Measurements from ENCODE around the gene ZNF555.
"Not testable (repeated sequence)": the region's sequence is repeated elsewhere in the genome, so short reads cannot be mapped to it uniquely, and the experiment has no call there.

Gene ZNF555

GRCh38 chr19:2865334-2866100, 24.2 kb downstream of the ZNF555 start:
- Histone ChIP-seq H3K27me3 (ENCODE audit: control insufficient read depth in 1 of 2, insufficient read depth in 2 of 2, low read length in 2 of 2) (no peaks in the 10 kb centered on the region), H3K36me3 (ENCODE audit: control insufficient read depth in 1 of 2, insufficient read depth in 2 of 2, low read length in 2 of 2) (no peaks in the 10 kb centered on the region)

GRCh38 chr19:2866495-2867024, 25.3 kb downstream of the ZNF555 start:
- Histone ChIP-seq H3K36me3 (ENCODE audit: control insufficient read depth in 1 of 2, insufficient read depth in 2 of 2, low read length in 2 of 2) (no peaks in the 10 kb centered on the region), H3K9me3 (ENCODE audit: control insufficient read depth in 1 of 2, low read length in 2 of 2) (no peaks in the 10 kb centered on the region), H3K27ac (ENCODE audit: low read depth, low read length) (no peak overlapping the region), H3K9ac (ENCODE audit: low read depth in 1 of 2, low read length in 2 of 2) (no peak overlapping the region), H3K4me3 (ENCODE audit: low read depth in 1 of 2, low read length in 2 of 2) (no peak overlapping the region), H3K4me1 (ENCODE audit: control insufficient read depth in 1 of 2, insufficient read depth in 2 of 2, low read length in 2 of 2) (no peaks in the 10 kb centered on the region), H3K27me3 (ENCODE audit: control insufficient read depth in 1 of 2, insufficient read depth in 2 of 2, low read length in 2 of 2) (no peaks in the 10 kb centered on the region)

More at GRCh38 chr19:2865334-2866100, 24.2 kb downstream of the ZNF555 start:
- Histone ChIP-seq H3K9ac (ENCODE audit: low read depth in 1 of 2, low read length in 2 of 2) (no peak overlapping the region), H3K4me1 (ENCODE audit: control insufficient read depth in 1 of 2, insufficient read depth in 2 of 2, low read length in 2 of 2) (no peaks in the 10 kb centered on the region), H3K27ac (ENCODE audit: low read depth, low read length) (no peak overlapping the region), H3K4me3 (ENCODE audit: low read depth in 1 of 2, low read length in 2 of 2) (no peak overlapping the region), H3K9me3 (ENCODE audit: control insufficient read depth in 1 of 2, low read length in 2 of 2) (no peaks in the 10 kb centered on the region)

DNA sequence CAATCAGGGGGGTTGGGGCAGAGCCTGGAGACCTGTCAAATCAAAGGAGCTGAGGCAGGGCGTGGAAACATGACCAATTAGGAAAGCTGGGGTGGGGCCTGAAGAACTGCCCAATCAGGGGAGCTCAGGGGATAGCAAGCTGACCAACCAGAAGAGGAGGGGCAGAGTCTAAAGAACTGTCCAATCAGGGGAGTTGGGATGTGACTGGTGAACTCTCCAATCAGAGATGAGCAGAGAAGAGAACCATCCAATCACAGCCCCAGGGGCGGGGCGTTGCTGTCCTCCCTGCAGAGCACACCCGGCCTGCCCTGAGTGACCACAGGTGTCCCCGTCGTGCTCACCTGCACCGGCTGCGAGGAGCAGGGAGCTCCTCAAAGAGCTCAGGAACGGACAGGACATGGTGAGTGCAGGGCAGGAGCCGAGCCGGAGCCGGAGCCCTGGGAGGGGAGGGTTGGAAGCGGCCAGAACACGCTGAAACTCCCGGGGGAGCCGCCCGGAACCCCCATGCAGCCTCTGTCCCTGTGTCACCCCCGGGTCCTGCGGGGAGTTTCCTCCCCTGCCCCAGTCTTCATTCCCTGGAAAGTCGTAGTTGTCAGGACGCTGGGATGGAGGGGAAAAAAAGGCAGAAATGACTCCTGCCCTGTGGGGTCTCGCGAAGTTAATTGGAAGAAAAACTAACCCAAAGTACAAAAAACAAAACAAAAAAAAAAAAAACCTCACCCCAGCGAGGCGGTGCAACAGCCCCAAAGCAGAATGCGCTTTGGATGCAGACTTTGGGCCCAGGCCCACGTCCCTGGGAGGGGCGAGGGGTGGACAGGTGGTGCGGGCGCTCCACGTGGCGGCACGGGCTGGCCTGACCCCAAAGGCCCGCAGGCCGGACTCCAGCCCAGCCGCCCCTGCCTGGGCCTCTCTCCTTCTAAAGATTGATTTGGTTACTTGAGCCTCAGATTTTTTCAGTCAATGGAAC, 26.0 kb downstream of the ZNF555 start, which contains the start of gene ZNF556:
Gene ZNF556, plus strand, starts transcription at position 311 of the 967 bp plus-strand sequence. Its CDS starts 87 bp downstream, at position 398.
- Histone ChIP-seq H3K36me3 (ENCODE audit: control insufficient read depth in 1 of 2, insufficient read depth in 2 of 2, low read length in 2 of 2) (no peaks in the 10 kb centered on the region), H3K27me3 (ENCODE audit: control insufficient read depth in 1 of 2, insufficient read depth in 2 of 2, low read length in 2 of 2) (no peaks in the 10 kb centered on the region), H3K9ac (ENCODE audit: low read depth in 1 of 2, low read length in 2 of 2) (no peak within 1 kb of the TSS), H3K27ac (ENCODE audit: low read depth, low read length) (no peak within 1 kb of the TSS), H3K4me1 (ENCODE audit: control insufficient read depth in 1 of 2, insufficient read depth in 2 of 2, low read length in 2 of 2) (no peaks in the 10 kb centered on the region), H3K9me3 (ENCODE audit: control insufficient read depth in 1 of 2, low read length in 2 of 2) (no peaks in the 10 kb centered on the region), H3K4me3 (ENCODE audit: low read depth in 1 of 2, low read length in 2 of 2) (no peak within 1 kb of the TSS)

- H3K36me3 ChIP-seq (ENCODE audit: control insufficient read depth in 1 of 2, insufficient read depth in 2 of 2, low read length in 2 of 2): no peaks in the 10 kb centered on the region
- no peaks in the 10 kb centered on the region for H3K9me3 ChIP-seq (ENCODE audit: control insufficient read depth in 1 of 2, low read length in 2 of 2)
- H3K4me3 ChIP-seq (ENCODE audit: low read depth in 1 of 2, low read length in 2 of 2): no peak overlapping the region
- no peak overlapping the region for H3K27ac ChIP-seq (ENCODE audit: low read depth, low read length)
- no peaks in the 10 kb centered on the region for H3K27me3 ChIP-seq (ENCODE audit: control insufficient read depth in 1 of 2, insufficient read depth in 2 of 2, low read length in 2 of 2)
- H3K4me1 ChIP-seq (ENCODE audit: control insufficient read depth in 1 of 2, insufficient read depth in 2 of 2, low read length in 2 of 2): no peaks in the 10 kb centered on the region
- H3K9ac ChIP-seq (ENCODE audit: low read depth in 1 of 2, low read length in 2 of 2): no peak overlapping the region
These were observed 28.3 kb downstream of the ZNF555 start for GRCh38 chr19:2869618-2870017.

GRCh38 chr19:2872175-2872574, 30.9 kb downstream of the ZNF555 start:
- H3K4me3 ChIP-seq (ENCODE audit: low read depth in 1 of 2, low read length in 2 of 2); H3K27ac ChIP-seq (ENCODE audit: low read depth, low read length); H3K27me3 ChIP-seq (ENCODE audit: control insufficient read depth in 1 of 2, insufficient read depth in 2 of 2, low read length in 2 of 2); H3K9ac ChIP-seq (ENCODE audit: low read depth in 1 of 2, low read length in 2 of 2); H3K4me1 ChIP-seq (ENCODE audit: control insufficient read depth in 1 of 2, insufficient read depth in 2 of 2, low read length in 2 of 2); H3K9me3 ChIP-seq (ENCODE audit: control insufficient read depth in 1 of 2, low read length in 2 of 2); H3K36me3 ChIP-seq (ENCODE audit: control insufficient read depth in 1 of 2, insufficient read depth in 2 of 2, low read length in 2 of 2): not testable (repeated sequence)

- no peaks in the 10 kb centered on the region for H3K27me3 ChIP-seq (ENCODE audit: control insufficient read depth in 1 of 2, insufficient read depth in 2 of 2, low read length in 2 of 2)
- H3K9me3 ChIP-seq (ENCODE audit: control insufficient read depth in 1 of 2, low read length in 2 of 2): peaks cover 13 to 25% of the 10 kb centered on the region in 2 donors
- H3K9ac ChIP-seq (ENCODE audit: low read depth in 1 of 2, low read length in 2 of 2): no peak overlapping the region
- no peaks in the 10 kb centered on the region for H3K4me1 ChIP-seq (ENCODE audit: control insufficient read depth in 1 of 2, insufficient read depth in 2 of 2, low read length in 2 of 2)
- H3K27ac ChIP-seq (ENCODE audit: low read depth, low read length): no peak overlapping the region
- H3K4me3 ChIP-seq (ENCODE audit: low read depth in 1 of 2, low read length in 2 of 2): no peak overlapping the region
- H3K36me3 ChIP-seq (ENCODE audit: control insufficient read depth in 1 of 2, insufficient read depth in 2 of 2, low read length in 2 of 2): no peaks in the 10 kb centered on the region
These were observed 36.4 kb downstream of the ZNF555 start for GRCh38 chr19:2877398-2878331.

- H3K4me3 ChIP-seq (ENCODE audit: low read depth in 1 of 2, low read length in 2 of 2): no peak overlapping the region
- no peak overlapping the region for H3K27ac ChIP-seq (ENCODE audit: low read depth, low read length)
- H3K36me3 ChIP-seq (ENCODE audit: control insufficient read depth in 1 of 2, insufficient read depth in 2 of 2, low read length in 2 of 2): no peaks in the 10 kb centered on the region
- no peaks in the 10 kb centered on the region for H3K4me1 ChIP-seq (ENCODE audit: control insufficient read depth in 1 of 2, insufficient read depth in 2 of 2, low read length in 2 of 2)
- H3K9me3 ChIP-seq (ENCODE audit: control insufficient read depth in 1 of 2, low read length in 2 of 2): peaks cover 0 to 3% of the 10 kb centered on the region in 2 donors
- no peaks in the 10 kb centered on the region for H3K27me3 ChIP-seq (ENCODE audit: control insufficient read depth in 1 of 2, insufficient read depth in 2 of 2, low read length in 2 of 2)
- no peak overlapping the region for H3K9ac ChIP-seq (ENCODE audit: low read depth in 1 of 2, low read length in 2 of 2)
These were observed 42.6 kb downstream of the ZNF555 start for GRCh38 chr19:2883686-2884439.

DNA sequence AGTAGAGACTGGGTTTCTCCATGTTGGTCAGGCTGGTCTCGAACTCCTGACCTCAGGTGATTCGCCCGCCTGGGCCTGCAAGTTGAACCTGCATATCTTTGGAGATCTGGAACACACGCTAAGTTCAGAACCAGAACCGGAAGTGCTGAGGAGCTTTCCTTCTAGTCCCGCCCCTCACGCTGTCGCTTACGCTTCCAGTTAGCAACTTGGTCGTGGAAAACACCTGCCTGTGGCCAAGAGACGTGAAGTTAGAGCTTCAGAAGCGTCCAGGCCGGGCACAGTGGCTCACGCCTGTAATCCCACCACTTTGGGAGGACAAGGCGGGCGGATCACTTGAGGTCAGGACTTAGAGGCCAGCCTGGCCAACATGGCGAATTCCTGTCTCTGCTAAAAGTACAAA, 44.5 kb downstream of the ZNF555 start:
- Histone ChIP-seq H3K4me1 (ENCODE audit: control insufficient read depth in 1 of 2, insufficient read depth in 2 of 2, low read length in 2 of 2) (no peaks in the 10 kb centered on the region), H3K9me3 (ENCODE audit: control insufficient read depth in 1 of 2, low read length in 2 of 2) (no peaks in the 10 kb centered on the region), H3K27ac (ENCODE audit: low read depth, low read length) (no peak overlapping the region), H3K4me3 (ENCODE audit: low read depth in 1 of 2, low read length in 2 of 2) (no peak overlapping the region), H3K9ac (ENCODE audit: low read depth in 1 of 2, low read length in 2 of 2) (no peak overlapping the region), H3K36me3 (ENCODE audit: control insufficient read depth in 1 of 2, insufficient read depth in 2 of 2, low read length in 2 of 2) (no peaks in the 10 kb centered on the region), H3K27me3 (ENCODE audit: control insufficient read depth in 1 of 2, insufficient read depth in 2 of 2, low read length in 2 of 2) (no peaks in the 10 kb centered on the region)

DNA sequence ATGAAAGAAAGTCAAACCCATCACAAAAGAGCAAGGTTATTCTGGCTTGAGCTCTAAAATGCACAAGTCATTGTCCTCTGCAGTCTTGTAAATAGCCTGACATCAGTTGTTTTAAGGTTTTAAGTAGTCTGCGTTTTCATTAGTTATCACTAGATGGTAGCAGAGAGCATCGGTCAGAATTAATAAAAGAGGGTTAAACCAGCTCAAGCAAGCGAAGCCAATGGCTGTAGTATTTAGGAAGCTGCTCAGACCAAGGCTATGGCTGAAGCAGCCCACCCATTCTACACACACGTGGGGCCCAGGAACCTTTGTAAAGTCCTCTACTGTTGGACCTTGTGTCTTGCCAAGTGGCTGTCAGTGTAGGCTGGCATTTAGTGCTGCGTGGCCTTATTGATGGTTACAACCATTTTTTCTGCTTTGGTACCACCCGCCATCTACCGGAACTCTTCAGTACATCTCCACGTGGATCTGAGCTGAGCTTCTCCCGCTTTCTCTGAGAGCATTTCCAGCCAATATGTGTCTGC, 46.2 kb downstream of the ZNF555 start:
- no peak overlapping the region for H3K4me3 ChIP-seq (ENCODE audit: low read depth in 1 of 2, low read length in 2 of 2)
- no peaks in the 10 kb centered on the region for H3K9me3 ChIP-seq (ENCODE audit: control insufficient read depth in 1 of 2, low read length in 2 of 2)
- no peaks in the 10 kb centered on the region for H3K36me3 ChIP-seq (ENCODE audit: control insufficient read depth in 1 of 2, insufficient read depth in 2 of 2, low read length in 2 of 2)
- no peak overlapping the region for H3K9ac ChIP-seq (ENCODE audit: low read depth in 1 of 2, low read length in 2 of 2)
- no peaks in the 10 kb centered on the region for H3K27me3 ChIP-seq (ENCODE audit: control insufficient read depth in 1 of 2, insufficient read depth in 2 of 2, low read length in 2 of 2)
- no peaks in the 10 kb centered on the region for H3K4me1 ChIP-seq (ENCODE audit: control insufficient read depth in 1 of 2, insufficient read depth in 2 of 2, low read length in 2 of 2)
- H3K27ac ChIP-seq (ENCODE audit: low read depth, low read length): no peak overlapping the region
